ENCODE data around the gene R3HDM2.
"Not testable (repeated sequence)": the region's sequence is repeated elsewhere in the genome, so short reads cannot be mapped to it uniquely, and the experiment has no call there.

DNA sequence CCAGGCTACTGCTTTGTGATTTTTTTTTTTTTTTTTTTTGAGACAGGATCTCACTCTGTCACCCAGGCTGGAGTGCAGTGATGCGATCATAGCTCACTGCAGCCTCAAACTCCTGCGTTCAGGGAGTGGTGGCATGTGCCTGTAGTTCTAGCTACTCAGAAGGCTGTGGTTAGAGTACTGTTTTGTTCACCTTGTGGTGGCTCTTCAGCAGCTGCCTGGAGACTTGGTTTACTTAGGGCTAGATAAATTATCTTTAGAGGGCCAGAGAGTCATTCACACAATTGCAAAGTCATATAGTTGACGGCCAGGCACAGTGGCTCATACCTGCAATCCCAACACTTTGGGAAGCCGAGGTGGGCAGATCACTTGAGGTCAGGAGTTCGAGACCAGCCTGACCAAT is 118.6 kb downstream of the R3HDM2 start:
- TF ChIP-seq, protein P1, sequence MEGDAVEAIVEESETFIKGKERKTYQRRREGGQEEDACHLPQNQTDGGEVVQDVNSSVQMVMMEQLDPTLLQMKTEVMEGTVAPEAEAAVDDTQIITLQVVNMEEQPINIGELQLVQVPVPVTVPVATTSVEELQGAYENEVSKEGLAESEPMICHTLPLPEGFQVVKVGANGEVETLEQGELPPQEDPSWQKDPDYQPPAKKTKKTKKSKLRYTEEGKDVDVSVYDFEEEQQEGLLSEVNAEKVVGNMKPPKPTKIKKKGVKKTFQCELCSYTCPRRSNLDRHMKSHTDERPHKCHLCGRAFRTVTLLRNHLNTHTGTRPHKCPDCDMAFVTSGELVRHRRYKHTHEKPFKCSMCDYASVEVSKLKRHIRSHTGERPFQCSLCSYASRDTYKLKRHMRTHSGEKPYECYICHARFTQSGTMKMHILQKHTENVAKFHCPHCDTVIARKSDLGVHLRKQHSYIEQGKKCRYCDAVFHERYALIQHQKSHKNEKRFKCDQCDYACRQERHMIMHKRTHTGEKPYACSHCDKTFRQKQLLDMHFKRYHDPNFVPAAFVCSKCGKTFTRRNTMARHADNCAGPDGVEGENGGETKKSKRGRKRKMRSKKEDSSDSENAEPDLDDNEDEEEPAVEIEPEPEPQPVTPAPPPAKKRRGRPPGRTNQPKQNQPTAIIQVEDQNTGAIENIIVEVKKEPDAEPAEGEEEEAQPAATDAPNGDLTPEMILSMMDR (conservative IDR thresholded peaks at IDR 0.05 in 1 of 2, IDR thresholded peaks at IDR 0.05 in 1 of 2; ENCODE audit: low read depth in 1 of 2, low read length in 2 of 2) = not testable (repeated sequence)
- not testable (repeated sequence) for TF ChIP-seq EZH2 (IDR thresholded peaks at IDR 0.05; ENCODE audit: low read length, missing control alignments)

Data from fibroblast of lung (primary cell).